Measurements from ENCODE around the gene WDFY3. TPM values are rescaled to one million over a fixed set of nuclear protein-coding genes. Genes with fewer than 3 reads are reported as not detected.

The WDFY3 gene
- total RNA-seq, 1 experiment from 2014 or later: 39.9 TPM

DNA sequence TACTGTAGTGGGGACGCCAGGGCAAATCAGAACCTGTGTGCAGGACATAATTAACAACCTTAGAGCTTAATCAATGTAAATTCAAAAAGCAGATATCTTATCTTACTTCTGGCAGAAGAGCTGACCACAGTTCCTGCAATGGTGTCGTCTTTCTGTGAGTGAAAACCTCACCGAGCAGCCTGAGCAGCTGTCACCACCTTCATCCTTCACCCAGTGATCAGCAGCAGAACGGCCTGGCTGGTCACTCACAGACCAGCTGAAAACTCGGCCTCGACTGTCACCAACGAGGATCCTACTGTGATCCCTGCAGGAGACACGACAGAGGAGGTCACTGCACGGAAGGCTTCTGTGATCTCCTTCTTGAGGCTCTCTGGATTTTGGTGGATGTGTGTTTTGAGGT lies 289.4 kb downstream of the WDFY3 start:
- ChIA-PET POLR2A (no interaction called here), RAD21 (ENCODE audit: low non-redundant PET in 1 of 2, low total read pairs in 2 of 2, uncharacterized antibody in 2 of 2, unreplicated experiment in 2 of 2) (no interaction called here), CTCF (no interaction called here)
- H3K36me3 ChIP-seq (ENCODE audit: control insufficient read depth in 1 of 2, insufficient read depth in 2 of 2, low read length in 2 of 2): 0 out of 4 replicates have a peak, but pooled peaks cover 0 to 4% of the 10 kb centered on the region in 2 experiments
- no peaks in the 10 kb centered on the region for H3K9me2 ChIP-seq (ENCODE audit: insufficient read depth)
- no peak overlapping the region for H3K4me3 ChIP-seq (replicated peaks in 1 of 2; ENCODE audit: low read depth in 1 of 2, low read length in 2 of 2)
- TF ChIP-seq ATF3 (IDR thresholded peaks at IDR 0.05) (no peak), ZNF274 (IDR thresholded peaks at IDR 0.05; ENCODE audit: low read depth, low read length) (no peak), SRF (IDR thresholded peaks at IDR 0.05; ENCODE audit: low read depth) (no peak), JUND (IDR thresholded peaks at IDR 0.05) (no peak)
- no peak overlapping the region for H3K4me2 ChIP-seq (ENCODE audit: low read length)
- intact Hi-C loops (cut with micrococcal nuclease): no loop called here
- no TSS peak for BruUV-seq (replicated peaks)
- no peak overlapping the region for H3K9ac ChIP-seq (ENCODE audit: low read length)
- no peak overlapping the region for H2AFZ ChIP-seq (ENCODE audit: low read depth, low read length, poor library complexity, severe bottlenecking)
- no peaks in the 10 kb centered on the region; the same call in 1 of the 2 replicates for H4K20me1 ChIP-seq (ENCODE audit: insufficient read depth)
- H3K79me2 ChIP-seq (ENCODE audit: insufficient read depth, low read length): no peaks in the 10 kb centered on the region
- ATAC-seq (no peak), DNase-seq (ENCODE audit: low read depth, low spot score) (no peak)
- H3K9me3 ChIP-seq (ENCODE audit: control insufficient read depth in 1 of 2, insufficient read depth in 1 of 2, low read depth in 1 of 2, low read length in 2 of 2): no peaks in the 10 kb centered on the region
- H3K4me1 ChIP-seq (ENCODE audit: control insufficient read depth in 1 of 2, insufficient read depth in 2 of 2, low read length in 2 of 2): peaks cover 26 to 36% of the 10 kb centered on the region in 2 experiments
- H3K27me3 ChIP-seq (ENCODE audit: insufficient read depth, low read length): no peaks in the 10 kb centered on the region
- H3K27ac ChIP-seq (ENCODE audit: low read depth, low read length): no peak overlapping the region

GRCh38 chr4:84673475-84674240 lies 292.8 kb downstream of the WDFY3 start:
- Histone ChIP-seq H3K9me3 (ENCODE audit: control insufficient read depth in 1 of 2, insufficient read depth in 1 of 2, low read depth in 1 of 2, low read length in 2 of 2) (no peaks in the 10 kb centered on the region), H3K9me2 (ENCODE audit: insufficient read depth) (no peaks in the 10 kb centered on the region), H3K4me3 (replicated peaks in 1 of 2; ENCODE audit: low read depth in 1 of 2, low read length in 2 of 2) (no peak overlapping the region), H3K27ac (ENCODE audit: low read depth, low read length) (peak overlapping the region; percentile 52; the same call in 1 of the 2 replicates), H2AFZ (ENCODE audit: low read depth, low read length, poor library complexity, severe bottlenecking) (no peak overlapping the region), H3K4me2 (ENCODE audit: low read length) (peak overlapping the region; percentile 48), H3K9ac (ENCODE audit: low read length) (no peak overlapping the region), H3K27me3 (ENCODE audit: insufficient read depth, low read length) (no peaks in the 10 kb centered on the region), H4K20me1 (ENCODE audit: insufficient read depth) (no peaks in the 10 kb centered on the region; the same call in 1 of the 2 replicates), H3K79me2 (ENCODE audit: insufficient read depth, low read length) (no peaks in the 10 kb centered on the region), H3K4me1 (ENCODE audit: control insufficient read depth in 1 of 2, insufficient read depth in 2 of 2, low read length in 2 of 2) (peaks cover 14 to 16% of the 10 kb centered on the region in 2 experiments), H3K36me3 (ENCODE audit: control insufficient read depth in 1 of 2, insufficient read depth in 2 of 2, low read length in 2 of 2) (0 out of 4 replicates have a peak, but pooled peaks cover 0 to 4% of the 10 kb centered on the region in 2 experiments)
- no TSS peak for BruUV-seq (replicated peaks)
- CTCF ChIA-PET: no interaction called here
- intact Hi-C loops (cut with micrococcal nuclease): no loop called here
- ATAC-seq (peak; percentile 57), DNase-seq (ENCODE audit: low read depth, low spot score) (peak; percentile 39)
- POLR2A ChIA-PET: no interaction called here
- TF ChIP-seq EZH2 (IDR thresholded peaks at IDR 0.05): no peak
- 0 out of 2 replicates have a peak, but pooled peaks have one; percentile 23 for TF ChIP-seq SP1 (IDR thresholded peaks at IDR 0.05; ENCODE audit: low read depth)
- TF ChIP-seq SRF (IDR thresholded peaks at IDR 0.05; ENCODE audit: low read depth): no peak
- no peak for TF ChIP-seq SIN3A (IDR thresholded peaks at IDR 0.05; ENCODE audit: low read depth)
- peak; percentile 45; the same call in 1 of the 2 replicates for TF ChIP-seq JUND (IDR thresholded peaks at IDR 0.05)
- peak; percentile 67 for TF ChIP-seq FOSL1 (IDR thresholded peaks at IDR 0.05; ENCODE audit: low read depth)
- RAD21 ChIA-PET (ENCODE audit: low non-redundant PET in 1 of 2, low total read pairs in 2 of 2, uncharacterized antibody in 2 of 2, unreplicated experiment in 2 of 2): no interaction called here

Measured in HCT116 (cell line).